Measurements from ENCODE around the gene AP3B1.
"Not testable (repeated sequence)": the region's sequence is repeated elsewhere in the genome, so short reads cannot be mapped to it uniquely, and the experiment has no call there.

GRCh38 chr5:78046823-78047222, 247.7 kb downstream of the AP3B1 start:
- TF ChIP-seq, protein P1, sequence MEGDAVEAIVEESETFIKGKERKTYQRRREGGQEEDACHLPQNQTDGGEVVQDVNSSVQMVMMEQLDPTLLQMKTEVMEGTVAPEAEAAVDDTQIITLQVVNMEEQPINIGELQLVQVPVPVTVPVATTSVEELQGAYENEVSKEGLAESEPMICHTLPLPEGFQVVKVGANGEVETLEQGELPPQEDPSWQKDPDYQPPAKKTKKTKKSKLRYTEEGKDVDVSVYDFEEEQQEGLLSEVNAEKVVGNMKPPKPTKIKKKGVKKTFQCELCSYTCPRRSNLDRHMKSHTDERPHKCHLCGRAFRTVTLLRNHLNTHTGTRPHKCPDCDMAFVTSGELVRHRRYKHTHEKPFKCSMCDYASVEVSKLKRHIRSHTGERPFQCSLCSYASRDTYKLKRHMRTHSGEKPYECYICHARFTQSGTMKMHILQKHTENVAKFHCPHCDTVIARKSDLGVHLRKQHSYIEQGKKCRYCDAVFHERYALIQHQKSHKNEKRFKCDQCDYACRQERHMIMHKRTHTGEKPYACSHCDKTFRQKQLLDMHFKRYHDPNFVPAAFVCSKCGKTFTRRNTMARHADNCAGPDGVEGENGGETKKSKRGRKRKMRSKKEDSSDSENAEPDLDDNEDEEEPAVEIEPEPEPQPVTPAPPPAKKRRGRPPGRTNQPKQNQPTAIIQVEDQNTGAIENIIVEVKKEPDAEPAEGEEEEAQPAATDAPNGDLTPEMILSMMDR (IDR thresholded peaks at IDR 0.05; ENCODE audit: control extremely low read depth in 1 of 3, insufficient read depth in 1 of 3, low read depth in 1 of 3, low read length in 3 of 3) = not testable (repeated sequence)
- not testable (repeated sequence) for TF ChIP-seq PHF8 (conservative IDR thresholded peaks at IDR 0.05; ENCODE audit: low read depth, low read length); POLR2A (IDR thresholded peaks at IDR 0.05; ENCODE audit: control extremely low read depth in 1 of 2, low read depth in 2 of 2, low read length in 2 of 2); EP300 (IDR thresholded peaks at IDR 0.05; ENCODE audit: borderline replicate concordance in 1 of 2, low read depth in 2 of 2, low read length in 2 of 2); CBX5 (IDR thresholded peaks at IDR 0.05; ENCODE audit: low read depth, low read length); RBBP5 (IDR thresholded peaks at IDR 0.05; ENCODE audit: borderline replicate concordance, low read depth, low read length); EZH2 (IDR thresholded peaks at IDR 0.05; ENCODE audit: low read depth, low read length, severe bottlenecking); KDM5A (IDR thresholded peaks at IDR 0.05; ENCODE audit: low read length); JUND (IDR thresholded peaks at IDR 0.05; ENCODE audit: low read length); POLR2AphosphoS5 (IDR thresholded peaks at IDR 0.05; ENCODE audit: low read depth, low read length); CHD2 (IDR thresholded peaks at IDR 0.05; ENCODE audit: low read length); GTF2F1 (IDR thresholded peaks at IDR 0.05; ENCODE audit: borderline replicate concordance, low read depth, low read length)

All from H1 (cell line).